Endothelial cell of umbilical vein (primary cell): Measurements from ENCODE around the gene CAMKK2. TPM values are rescaled to one million over a fixed set of nuclear protein-coding genes. Genes with fewer than 3 reads are reported as not detected.

ENCODE experiments used
- BruUV-seq: library from RNA; stranded (reverse); fragments of 400-500 nt; replicated peaks from 2 replicates; lab custom pipeline; 2021; lab: Mats Ljungman, UMichigan
- CTCF ChIA-PET: fragments of 300-600, 350-600 bp; sonication (Branson Sonifier 250); formaldehyde crosslinking; loops from one replicate; lab custom pipeline; 2021; ENCODE audit warnings: antibody characterized with exemption, inconsistent platforms; lab: Charles Lee
- POLR2A ChIA-PET: fragments of 300-600, 350-600 bp; sonication (Branson Sonifier 250); formaldehyde crosslinking; loops from one replicate; lab custom pipeline; 2021; ENCODE audit warnings: antibody characterized with exemption, inconsistent platforms; lab: Charles Lee
- DNase-seq: peaks from one replicate; pipeline ENCODE4 v3.0.0-alpha.2; 2011; ENCODE audit warnings: low read depth, low spot score
- FAIRE-seq: peaks from 2 replicates; lab custom pipeline; 2011; peaks lifted over from hg19 to GRCh38; lab: Jason Lieb, UNC
- H2AFZ ChIP-seq: 2 replicates; pipeline ENCODE4 v1.6.0; 2012; ENCODE audit warnings: low read depth, low read length, control low read depth, inconsistent platforms
- H3K27ac ChIP-seq: 2 replicates; pipeline ENCODE4 v1.5.1; 2011; ENCODE audit warnings: low read depth, mild to moderate bottlenecking, control low read depth, low read length, moderate library complexity; ENCODE audit not compliant: insufficient read depth
- H3K27me3 ChIP-seq, 2 experiments: 2 replicates each; pipeline versions ENCODE4 v1.6.0 to v1.6.1; 2011; ENCODE audit warnings: low read length in 2 of 2, mixed read lengths in 1 of 2; ENCODE audit not compliant: control insufficient read depth in 2 of 2, insufficient read depth in 2 of 2
- H3K36me3 ChIP-seq, 2 experiments: 2 replicates in 1 of 2; 3 replicates in 1 of 2; pipeline ENCODE4 v1.5.1; 2011; ENCODE audit warnings: low read length in 2 of 2, mild to moderate bottlenecking in 1 of 2, moderate library complexity in 1 of 2; ENCODE audit not compliant: control insufficient read depth in 2 of 2, insufficient read depth in 2 of 2; ENCODE audit errors: extremely low read depth in 1 of 2
- H3K4me1 ChIP-seq: 3 replicates; pipeline ENCODE4 v1.5.1; 2011; ENCODE audit warnings: mild to moderate bottlenecking, low read length; ENCODE audit not compliant: control insufficient read depth, insufficient read depth; ENCODE audit errors: extremely low read depth
- H3K4me2 ChIP-seq: 2 replicates; pipeline ENCODE4 v1.6.1; 2011; ENCODE audit warnings: low read length, control low read depth, mixed read lengths; ENCODE audit not compliant: insufficient read depth
- H3K4me3 ChIP-seq, 3 experiments: fragments of 200-600 bp in 1 of 3; sonication (generic), shearing (Covaris generic) in 1 of 3; replicated peaks in 1 of 3; 2 replicates each; pipeline ENCODE4 v1.5.1; 2011 to 2016; ENCODE audit warnings: control low read depth in 3 of 3, low read length in 3 of 3, mild to moderate bottlenecking in 2 of 3, inconsistent platforms in 1 of 3, low read depth in 1 of 3, moderate library complexity in 1 of 3; ENCODE audit not compliant: insufficient read depth in 1 of 3
- H3K79me2 ChIP-seq: 2 replicates; pipeline ENCODE4 v1.6.0; 2012; ENCODE audit warnings: low read length, inconsistent platforms; ENCODE audit not compliant: control insufficient read depth, insufficient read depth
- H3K9ac ChIP-seq: replicated peaks from 2 replicates; pipeline ENCODE3; 2011; ENCODE audit warnings: low read length, control low read depth; ENCODE audit not compliant: insufficient read depth; ENCODE audit errors: extremely low read depth
- H3K9me1 ChIP-seq: replicated peaks from 3 replicates; pipeline ENCODE4 v1.6.0; 2011; ENCODE audit warnings: mild to moderate bottlenecking, low read length; ENCODE audit not compliant: control insufficient read depth, insufficient read depth; ENCODE audit errors: extremely low read depth
- H3K9me3 ChIP-seq: replicated peaks from 2 replicates; pipeline ENCODE4 v1.5.1; 2012; ENCODE audit warnings: low read length, inconsistent platforms; ENCODE audit not compliant: control insufficient read depth, insufficient read depth
- H4K20me1 ChIP-seq: replicated peaks from 2 replicates; pipeline ENCODE3; 2011; ENCODE audit warnings: mild to moderate bottlenecking, low read length; ENCODE audit not compliant: control insufficient read depth, insufficient read depth; ENCODE audit errors: extremely low read depth
- EZH2 ChIP-seq: IDR thresholded peaks from 2 replicates; pipeline ENCODE4 v1.6.1; 2012; ENCODE audit warnings: borderline replicate concordance, low read depth, mild to moderate bottlenecking, moderate library complexity, low read length, inconsistent platforms; ENCODE audit not compliant: severe bottlenecking
- FOS ChIP-seq: IDR thresholded peaks from 2 replicates; pipeline ENCODE4 v1.6.1; 2011; ENCODE audit warnings: mild to moderate bottlenecking, low read length, moderate library complexity, borderline replicate concordance; ENCODE audit not compliant: insufficient read depth
- GATA2 ChIP-seq: IDR thresholded peaks from 2 replicates; pipeline ENCODE4 v1.7.0; 2011; ENCODE audit warnings: low read depth, mild to moderate bottlenecking, moderate library complexity, mixed read lengths, low read length; ENCODE audit not compliant: insufficient read length, insufficient read depth
- JUN ChIP-seq: IDR thresholded peaks from 2 replicates; pipeline ENCODE4 v1.6.1; 2011; ENCODE audit warnings: borderline replicate concordance, low read depth; ENCODE audit not compliant: insufficient read length, insufficient read depth
- MYC ChIP-seq: IDR thresholded peaks from one replicate; pipeline ENCODE4 v1.6.1; 2011; ENCODE audit warnings: mild to moderate bottlenecking, low read depth, low read length
- POLR2A ChIP-seq: IDR thresholded peaks from 2 replicates; pipeline ENCODE4 v1.6.1; 2012; ENCODE audit warnings: low read depth, mild to moderate bottlenecking, control low read depth, low read length
- POLR2AphosphoS5 ChIP-seq: IDR thresholded peaks from 2 replicates; pipeline ENCODE4 v1.6.1; 2012; ENCODE audit warnings: low read depth, mild to moderate bottlenecking, control low read depth, low read length, moderate library complexity; ENCODE audit not compliant: insufficient read depth
- dilution Hi-C: fragments of 300-500 bp; cut with MboI; formaldehyde crosslinking; loops from one replicate; pipeline ENCODE4 v1.15.0; 2019; ENCODE audit warnings: low sequenced_read_pairs; ENCODE audit not compliant: extremely low pct_ligation_motif_present
- intact Hi-C: fragments of 100-400 bp; cut with micrococcal nuclease; formaldehyde crosslinking; loops from one replicate; pipeline ENCODE4 v1.10.0; 2022
- polyA plus RNA-seq, 4 experiments: library from polyadenylated mRNA; depleted of rRNA in 3 of 4; stranded (reverse) in 3 of 4; unstranded in 1 of 4; fragments of >200 nt; gene quantifications; 2 replicates each; pipeline versions ENCODE4 v1.2.1 to v1.2.3, GENCODE V29; 2011 to 2012; ENCODE audit warnings: missing spikeins in 1 of 4
- total RNA-seq: library from RNA; stranded (reverse); gene quantifications from 2 replicates; pipeline ENCODE4 v1.2.3, GENCODE V29; 2021
- TF ChIP-seq, protein P1 (sequence below): IDR thresholded peaks from 2 replicates; pipeline ENCODE4 v1.6.1; 2011; ENCODE audit not compliant: insufficient read depth, insufficient read length
- TF ChIP-seq, protein P2 (sequence below), 2 donors: IDR thresholded peaks; 1 replicate in 1 of 2; 2 replicates in 1 of 2; pipeline ENCODE4 v1.5.1; 2011; ENCODE audit warnings: low read length in 2 of 2, mild to moderate bottlenecking in 2 of 2, moderate library complexity in 2 of 2, control low read depth in 1 of 2, inconsistent platforms in 1 of 2, low read depth in 1 of 2; ENCODE audit not compliant: insufficient read depth in 1 of 2; ENCODE audit errors: extremely low read depth in 1 of 2

CAMKK2 gene
- total and polyA plus RNA-seq, 2 donors (not counting 3 experiments of a cell fraction or from before 2014, with no cell fraction given): 32.5 to 45.0 TPM

DNA sequence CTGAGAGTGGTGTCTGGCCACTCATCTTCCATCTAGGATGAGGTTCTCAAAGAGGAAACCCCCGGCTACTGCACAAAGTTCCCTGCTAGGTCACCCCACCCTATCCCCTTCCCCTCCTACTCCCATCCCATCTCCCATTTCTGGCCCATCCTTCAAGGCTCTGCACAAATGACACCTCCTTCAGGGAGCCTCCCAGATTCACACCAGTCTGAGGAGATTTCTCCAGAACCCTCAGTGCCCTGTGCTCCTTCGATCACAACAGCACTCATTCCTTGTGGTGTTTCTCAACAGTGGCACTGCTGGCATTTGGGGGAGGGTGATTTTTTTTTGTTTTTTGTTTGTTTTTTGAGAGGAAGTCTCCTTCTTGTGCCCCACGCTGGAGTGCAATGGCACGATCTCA lies 2.9 kb downstream of the CAMKK2 start:
- CTCF ChIA-PET: no interaction called here
- dilution Hi-C loops: no loop called here

More for the DNA sequence above, 2.9 kb downstream of the CAMKK2 start:
- FAIRE-seq: no peak
- no TSS peak for BruUV-seq
- intact Hi-C loops: no loop called here
- Histone ChIP-seq H3K36me3 (no peaks in the 10 kb centered on the region), H3K27me3 (no peaks in the 10 kb centered on the region), H3K9me3 (no peaks in the 10 kb centered on the region), H4K20me1 (no peaks in the 10 kb centered on the region), H3K9ac (no peak overlapping the region), H3K4me3 (no peak overlapping the region), H3K9me1 (no peaks in the 10 kb centered on the region), H3K27ac (no peak overlapping the region), H3K4me2 (no peak overlapping the region), H3K4me1 (peaks cover 16% of the 10 kb centered on the region), H3K79me2 (peaks cover 44% of the 10 kb centered on the region), H2AFZ (no peak overlapping the region)
- DNase-seq: no peak
- TF ChIP-seq MYC (no peak), EZH2 (no peak), JUN (no peak), POLR2AphosphoS5 (no peak), GATA2 (no peak), FOS (no peak), POLR2A (no peak)
- TF ChIP-seq, protein P1, sequence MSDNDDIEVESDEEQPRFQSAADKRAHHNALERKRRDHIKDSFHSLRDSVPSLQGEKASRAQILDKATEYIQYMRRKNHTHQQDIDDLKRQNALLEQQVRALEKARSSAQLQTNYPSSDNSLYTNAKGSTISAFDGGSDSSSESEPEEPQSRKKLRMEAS: no peak
- TF ChIP-seq, protein P2, sequence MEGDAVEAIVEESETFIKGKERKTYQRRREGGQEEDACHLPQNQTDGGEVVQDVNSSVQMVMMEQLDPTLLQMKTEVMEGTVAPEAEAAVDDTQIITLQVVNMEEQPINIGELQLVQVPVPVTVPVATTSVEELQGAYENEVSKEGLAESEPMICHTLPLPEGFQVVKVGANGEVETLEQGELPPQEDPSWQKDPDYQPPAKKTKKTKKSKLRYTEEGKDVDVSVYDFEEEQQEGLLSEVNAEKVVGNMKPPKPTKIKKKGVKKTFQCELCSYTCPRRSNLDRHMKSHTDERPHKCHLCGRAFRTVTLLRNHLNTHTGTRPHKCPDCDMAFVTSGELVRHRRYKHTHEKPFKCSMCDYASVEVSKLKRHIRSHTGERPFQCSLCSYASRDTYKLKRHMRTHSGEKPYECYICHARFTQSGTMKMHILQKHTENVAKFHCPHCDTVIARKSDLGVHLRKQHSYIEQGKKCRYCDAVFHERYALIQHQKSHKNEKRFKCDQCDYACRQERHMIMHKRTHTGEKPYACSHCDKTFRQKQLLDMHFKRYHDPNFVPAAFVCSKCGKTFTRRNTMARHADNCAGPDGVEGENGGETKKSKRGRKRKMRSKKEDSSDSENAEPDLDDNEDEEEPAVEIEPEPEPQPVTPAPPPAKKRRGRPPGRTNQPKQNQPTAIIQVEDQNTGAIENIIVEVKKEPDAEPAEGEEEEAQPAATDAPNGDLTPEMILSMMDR (IDR thresholded peaks at IDR 0.05; ENCODE audit: extremely low read depth in 1 of 2, insufficient read depth in 1 of 2, low read depth in 1 of 2, low read length in 2 of 2): no peak
- POLR2A ChIA-PET: no interaction called here
